Astrocyte (in vitro differentiated cells and primary cell): ENCODE results near the gene BEST3.

Source experiments
- EZH2 ChIP-seq: IDR thresholded peaks from 2 replicates; pipeline ENCODE4 v1.6.1; 2012; ENCODE audit warnings: mild to moderate bottlenecking, low read length, inconsistent platforms; ENCODE audit not compliant: insufficient read depth
- TF ChIP-seq, protein P1 (sequence below): IDR thresholded peaks from 2 replicates; pipeline ENCODE4 v1.5.1; 2011; ENCODE audit warnings: low read depth, mild to moderate bottlenecking, inconsistent platforms, low read length, moderate library complexity; ENCODE audit not compliant: insufficient read depth

GRCh38 chr12:69619050-69619449, 80.1 kb downstream of the BEST3 start:
- TF ChIP-seq, protein P1, sequence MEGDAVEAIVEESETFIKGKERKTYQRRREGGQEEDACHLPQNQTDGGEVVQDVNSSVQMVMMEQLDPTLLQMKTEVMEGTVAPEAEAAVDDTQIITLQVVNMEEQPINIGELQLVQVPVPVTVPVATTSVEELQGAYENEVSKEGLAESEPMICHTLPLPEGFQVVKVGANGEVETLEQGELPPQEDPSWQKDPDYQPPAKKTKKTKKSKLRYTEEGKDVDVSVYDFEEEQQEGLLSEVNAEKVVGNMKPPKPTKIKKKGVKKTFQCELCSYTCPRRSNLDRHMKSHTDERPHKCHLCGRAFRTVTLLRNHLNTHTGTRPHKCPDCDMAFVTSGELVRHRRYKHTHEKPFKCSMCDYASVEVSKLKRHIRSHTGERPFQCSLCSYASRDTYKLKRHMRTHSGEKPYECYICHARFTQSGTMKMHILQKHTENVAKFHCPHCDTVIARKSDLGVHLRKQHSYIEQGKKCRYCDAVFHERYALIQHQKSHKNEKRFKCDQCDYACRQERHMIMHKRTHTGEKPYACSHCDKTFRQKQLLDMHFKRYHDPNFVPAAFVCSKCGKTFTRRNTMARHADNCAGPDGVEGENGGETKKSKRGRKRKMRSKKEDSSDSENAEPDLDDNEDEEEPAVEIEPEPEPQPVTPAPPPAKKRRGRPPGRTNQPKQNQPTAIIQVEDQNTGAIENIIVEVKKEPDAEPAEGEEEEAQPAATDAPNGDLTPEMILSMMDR: no peak
- TF ChIP-seq EZH2: no peak
